Activated naive CD4-positive, alpha-beta T cell treated with anti-CD3 and anti-CD28 coated beads for 36 hours (primary cell): Measurements from ENCODE around the gene CFAP299. TPM values are rescaled to one million over a fixed set of nuclear protein-coding genes. Genes with fewer than 3 reads are reported as not detected.
"Not testable (repeated sequence)": the region's sequence is repeated elsewhere in the genome, so short reads cannot be mapped to it uniquely, and the experiment has no call there.

Experiments
- CTCF ChIA-PET: fragments of 350-600 bp; sonication (Branson Sonifier 250); formaldehyde crosslinking; loops from one replicate; lab custom pipeline; 2021; ENCODE audit warnings: antibody characterized with exemption; lab: Charles Lee
- DNase-seq: peaks from one replicate; pipeline ENCODE4 v3.0.0-alpha.2; 2020
- H3K27ac Mint-ChIP-seq: one replicate; pipeline ENCODE4 v1.8.0; 2021; ENCODE audit warnings: mild to moderate bottlenecking, mixed read lengths
- H3K27me3 Mint-ChIP-seq: one replicate; pipeline ENCODE4 v1.8.0; 2021; ENCODE audit warnings: low read depth, mixed read lengths
- H3K36me3 Mint-ChIP-seq: one replicate; pipeline ENCODE4 v1.8.0; 2021; ENCODE audit warnings: low read depth, mixed read lengths
- H3K4me1 Mint-ChIP-seq: one replicate; pipeline ENCODE4 v1.8.0; 2021; ENCODE audit warnings: low read depth, mixed read lengths
- H3K4me3 Mint-ChIP-seq: one replicate; pipeline ENCODE4 v1.8.0; 2021; ENCODE audit warnings: mild to moderate bottlenecking, moderate library complexity, mixed read lengths
- H3K9me3 Mint-ChIP-seq: one replicate; pipeline ENCODE4 v1.8.0; 2021; ENCODE audit warnings: mixed read lengths
- intact Hi-C: fragments of 100-400 bp; cut with micrococcal nuclease; formaldehyde crosslinking; loops from one replicate; pipeline ENCODE4 v1.15.1; 2023
- total RNA-seq, 2 experiments: library from RNA; stranded (reverse); gene quantifications; one replicate each; pipeline ENCODE4 v1.2.3, GENCODE V29; 2021

Gene CFAP299
- total RNA-seq, 2 experiments from 2014 or later: not detected

- Mint-ChIP-seq H3K9me3 (no peaks in the 10 kb centered on the region), H3K27me3 (no peaks in the 10 kb centered on the region), H3K4me1 (peaks cover 11% of the 10 kb centered on the region), H3K36me3 (no peaks in the 10 kb centered on the region), H3K27ac (no peak overlapping the region), H3K4me3 (no peak overlapping the region)
- CTCF ChIA-PET: no interaction called here
- DNase-seq: no peak
- intact Hi-C loops: no loop called here
These were observed 98.7 kb downstream of the CFAP299 start for GRCh38 chr4:80434238-80434637.

GRCh38 chr4:80438016-80438415 is 102.5 kb downstream of the CFAP299 start:
- Mint-ChIP-seq H3K36me3 (peaks cover 12% of the 10 kb centered on the region), H3K27ac (no peak overlapping the region), H3K9me3 (peaks cover 24% of the 10 kb centered on the region), H3K4me3 (no peak overlapping the region), H3K4me1 (peaks cover 19% of the 10 kb centered on the region), H3K27me3 (no peaks in the 10 kb centered on the region)
- intact Hi-C loops: no loop called here
- CTCF ChIA-PET: no interaction called here
- DNase-seq: no peak

GRCh38 chr4:80439294-80440061 is 103.9 kb downstream of the CFAP299 start:
- CTCF ChIA-PET: interaction anchor here (0.6 kb wide), 1 partner anchor 1178 kb away, joined by 3 read pairs; no protein-coding TSS in a partner anchor
- not testable (repeated sequence) for H3K27ac Mint-ChIP-seq
- intact Hi-C loops: loop anchor here (2.0 kb wide), 1 partner anchor 19 kb away; no protein-coding TSS in a partner anchor

GRCh38 chr4:80446248-80446647 is 110.7 kb downstream of the CFAP299 start:
- intact Hi-C loops: loop anchor here (5.0 kb wide), 1 partner anchor 179 kb away; the partner anchor contains the start of gene FGF5
- Mint-ChIP-seq H3K4me3 (no peak overlapping the region), H3K36me3 (peaks cover 13% of the 10 kb centered on the region), H3K9me3 (peaks cover 33% of the 10 kb centered on the region), H3K4me1 (no peaks in the 10 kb centered on the region), H3K27me3 (no peaks in the 10 kb centered on the region), H3K27ac (no peak overlapping the region)
- CTCF ChIA-PET: no interaction called here
- no peak for DNase-seq

More at GRCh38 chr4:80439294-80440061, 103.9 kb downstream of the CFAP299 start:
- H3K4me1 Mint-ChIP-seq: peaks cover 19% of the 10 kb centered on the region
- not testable (repeated sequence) for H3K4me3 Mint-ChIP-seq, H3K27me3 Mint-ChIP-seq
- peaks cover 16% of the 10 kb centered on the region for H3K36me3 Mint-ChIP-seq
- DNase-seq: peak; percentile 39
- H3K9me3 Mint-ChIP-seq: peaks cover 29% of the 10 kb centered on the region

GRCh38 chr4:80446664-80447063 is 111.1 kb downstream of the CFAP299 start:
- peaks cover 13% of the 10 kb centered on the region for H3K36me3 Mint-ChIP-seq
- no peaks in the 10 kb centered on the region for H3K4me1 Mint-ChIP-seq
- H3K9me3 Mint-ChIP-seq: peaks cover 29% of the 10 kb centered on the region
- DNase-seq: no peak
- H3K27ac Mint-ChIP-seq: no peak overlapping the region
- CTCF ChIA-PET: no interaction called here
- H3K4me3 Mint-ChIP-seq: no peak overlapping the region
- intact Hi-C loops: loop anchor here (5.0 kb wide), 1 partner anchor 179 kb away; the partner anchor contains the start of gene FGF5
- no peaks in the 10 kb centered on the region for H3K27me3 Mint-ChIP-seq

GRCh38 chr4:80447493-80447892 is 112.0 kb downstream of the CFAP299 start:
- CTCF ChIA-PET: no interaction called here
- Mint-ChIP-seq H3K36me3 (peaks cover 6% of the 10 kb centered on the region), H3K9me3 (peaks cover 23% of the 10 kb centered on the region), H3K4me3 (no peak overlapping the region), H3K4me1 (no peaks in the 10 kb centered on the region), H3K27ac (no peak overlapping the region), H3K27me3 (no peaks in the 10 kb centered on the region)
- DNase-seq: no peak
- intact Hi-C loops: loop anchor here (5.0 kb wide), 1 partner anchor 180 kb away; the partner anchor contains the start of gene FGF5

GRCh38 chr4:80448056-80448455 is 112.5 kb downstream of the CFAP299 start:
- Mint-ChIP-seq H3K4me1 (no peaks in the 10 kb centered on the region), H3K36me3 (peaks cover 6% of the 10 kb centered on the region), H3K27me3 (no peaks in the 10 kb centered on the region), H3K9me3 (peaks cover 17% of the 10 kb centered on the region), H3K27ac (no peak overlapping the region), H3K4me3 (no peak overlapping the region)
- CTCF ChIA-PET: no interaction called here
- intact Hi-C loops: loop anchor here (5.0 kb wide), 1 partner anchor 181 kb away; the partner anchor contains the start of gene FGF5
- no peak for DNase-seq

GRCh38 chr4:80452055-80452454 is 116.5 kb downstream of the CFAP299 start:
- H3K27ac Mint-ChIP-seq: no peak overlapping the region
- H3K27me3 Mint-ChIP-seq: no peaks in the 10 kb centered on the region
- no peak for DNase-seq
- peaks cover 5% of the 10 kb centered on the region for H3K36me3 Mint-ChIP-seq
- no peak overlapping the region for H3K4me3 Mint-ChIP-seq
- CTCF ChIA-PET: no interaction called here
- peaks cover 10% of the 10 kb centered on the region for H3K9me3 Mint-ChIP-seq
- H3K4me1 Mint-ChIP-seq: no peaks in the 10 kb centered on the region
- intact Hi-C loops: no loop called here

GRCh38 chr4:80452768-80453167 is 117.2 kb downstream of the CFAP299 start:
- no peak overlapping the region for H3K27ac Mint-ChIP-seq
- CTCF ChIA-PET: no interaction called here
- peaks cover 10% of the 10 kb centered on the region for H3K9me3 Mint-ChIP-seq
- no peaks in the 10 kb centered on the region for H3K4me1 Mint-ChIP-seq
- H3K27me3 Mint-ChIP-seq: no peaks in the 10 kb centered on the region
- H3K4me3 Mint-ChIP-seq: no peak overlapping the region
- intact Hi-C loops: no loop called here
- peaks cover 5% of the 10 kb centered on the region for H3K36me3 Mint-ChIP-seq
- no peak for DNase-seq

GRCh38 chr4:80454040-80454439 is 118.5 kb downstream of the CFAP299 start:
- Mint-ChIP-seq H3K4me1 (no peaks in the 10 kb centered on the region), H3K4me3 (no peak overlapping the region), H3K36me3 (peaks cover 5% of the 10 kb centered on the region), H3K27me3 (no peaks in the 10 kb centered on the region), H3K9me3 (peaks cover 10% of the 10 kb centered on the region), H3K27ac (no peak overlapping the region)
- no peak for DNase-seq
- intact Hi-C loops: no loop called here
- CTCF ChIA-PET: no interaction called here

- CTCF ChIA-PET: no interaction called here
- intact Hi-C loops: no loop called here
- H3K4me1 Mint-ChIP-seq: peaks cover 3% of the 10 kb centered on the region
- H3K27ac Mint-ChIP-seq: no peak overlapping the region
- H3K27me3 Mint-ChIP-seq: no peaks in the 10 kb centered on the region
- no peak for DNase-seq
- H3K36me3 Mint-ChIP-seq: peaks cover 5% of the 10 kb centered on the region
- peaks cover 10% of the 10 kb centered on the region for H3K9me3 Mint-ChIP-seq
- H3K4me3 Mint-ChIP-seq: no peak overlapping the region
These were observed 119.0 kb downstream of the CFAP299 start for GRCh38 chr4:80454556-80454955.

- no peak overlapping the region for H3K4me3 Mint-ChIP-seq
- no peaks in the 10 kb centered on the region for H3K9me3 Mint-ChIP-seq
- peak; percentile 15 for DNase-seq
- intact Hi-C loops: loop anchor here (2.0 kb wide), 1 partner anchor 531 kb away; no protein-coding TSS in a partner anchor
- H3K36me3 Mint-ChIP-seq: no peaks in the 10 kb centered on the region
- no peak overlapping the region for H3K27ac Mint-ChIP-seq
- H3K4me1 Mint-ChIP-seq: peaks cover 21% of the 10 kb centered on the region
- no peaks in the 10 kb centered on the region for H3K27me3 Mint-ChIP-seq
- CTCF ChIA-PET: no interaction called here
These were observed 124.5 kb downstream of the CFAP299 start for GRCh38 chr4:80459918-80460473.
